Femur (tissue), 1 donor: Measurements from ENCODE around the gene CCNY.

Source experiments
- DNase-seq: peaks from one replicate; pipeline ENCODE4 v3.0.0-alpha.2; 2017

Gene CCNY

GRCh38 chr10:35433851-35434426 lies 97.6 kb downstream of the CCNY start:
- no peak for DNase-seq

- no peak for DNase-seq
Observed at GRCh38 chr10:35434533-35434932, 98.2 kb downstream of the CCNY start.

DNA sequence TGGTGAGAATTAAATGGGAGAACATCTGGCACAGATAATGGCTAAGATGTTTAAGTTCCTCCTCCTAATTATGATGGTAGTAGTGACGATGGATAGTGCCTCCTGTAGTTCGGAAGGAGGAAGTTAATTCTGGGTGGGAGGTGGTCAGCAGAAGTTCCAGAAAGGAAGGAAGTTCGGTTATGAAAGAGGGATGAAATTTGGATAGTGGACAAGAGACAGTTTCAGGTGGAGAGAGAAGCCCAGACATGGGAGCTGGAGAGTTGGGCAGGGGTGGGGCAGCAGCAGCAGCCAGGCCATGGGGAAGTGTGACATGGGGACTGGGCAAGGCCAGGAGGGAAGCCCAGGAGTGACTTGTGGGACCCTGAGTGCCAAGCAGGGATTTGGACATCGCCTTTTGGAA lies 99.5 kb downstream of the CCNY start:
- DNase-seq = no peak

DNA sequence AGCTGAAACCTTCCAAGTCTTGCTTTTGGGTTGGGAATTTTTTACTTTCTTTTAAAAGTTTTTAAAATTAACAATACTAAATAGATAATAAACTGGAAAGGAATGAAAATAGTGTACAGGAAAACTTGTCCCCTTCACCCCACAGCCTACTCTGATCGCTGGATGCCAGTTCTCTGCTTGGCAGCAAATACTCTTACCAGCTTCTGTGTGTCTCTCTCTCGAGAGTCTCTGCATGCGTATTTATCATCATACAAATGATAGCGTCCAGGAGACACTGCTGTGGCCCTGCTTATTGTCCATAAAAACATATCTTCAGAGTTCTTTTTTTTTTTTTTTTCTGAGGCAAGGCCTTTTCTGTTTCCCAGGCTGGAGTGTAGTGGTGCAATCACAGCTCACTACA lies 101.5 kb downstream of the CCNY start:
- no peak for DNase-seq

- DNase-seq = no peak
Observed at GRCh38 chr10:35438718-35439571, 102.6 kb downstream of the CCNY start.

GRCh38 chr10:35440016-35440415 lies 103.7 kb downstream of the CCNY start:
- DNase-seq = no peak

- no peak for DNase-seq
Observed at GRCh38 chr10:35442028-35442427, 105.7 kb downstream of the CCNY start.

DNA sequence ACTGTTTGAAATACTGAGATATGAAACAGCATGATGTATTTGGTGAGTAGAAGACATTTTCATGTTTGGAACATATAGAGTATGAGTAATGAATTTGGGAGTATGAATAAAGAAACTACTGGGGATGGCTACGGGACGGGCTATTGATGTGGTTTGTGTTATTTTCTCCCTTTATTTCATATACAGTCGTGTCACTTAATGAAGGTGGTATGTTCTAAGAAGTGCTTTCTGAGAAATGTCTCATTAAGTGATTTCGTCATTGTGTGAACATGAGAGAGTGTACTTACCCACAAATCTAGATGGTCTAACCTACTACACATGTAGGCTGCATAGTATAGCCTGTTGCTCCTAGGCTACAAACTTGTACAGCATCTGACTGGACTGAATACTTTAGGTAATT lies 106.3 kb downstream of the CCNY start:
- no peak for DNase-seq

- no peak for DNase-seq
Observed at GRCh38 chr10:35443858-35444257, 107.5 kb downstream of the CCNY start.

- no peak for DNase-seq
Observed at GRCh38 chr10:35445150-35445884, 109.0 kb downstream of the CCNY start.

DNA sequence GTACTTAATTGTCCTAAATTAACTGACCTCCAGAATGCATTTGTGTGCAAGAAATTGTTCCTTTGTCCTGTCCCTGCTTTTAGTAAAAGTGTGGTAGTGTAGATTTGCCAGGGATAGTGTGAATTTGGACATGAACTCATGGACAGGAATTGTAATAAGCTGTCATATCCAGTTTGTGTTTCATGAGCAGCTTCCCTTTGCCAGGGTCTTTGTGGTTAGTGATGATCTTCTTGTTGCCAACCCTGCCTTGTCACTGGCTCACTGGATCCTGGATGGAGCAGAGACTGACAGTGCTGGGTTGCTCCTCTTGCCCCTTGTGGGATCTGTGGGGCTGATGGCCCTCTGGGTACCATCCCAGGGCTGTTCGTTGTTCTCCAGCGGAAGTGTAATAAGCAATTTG lies 110.1 kb downstream of the CCNY start:
- DNase-seq = no peak

DNA sequence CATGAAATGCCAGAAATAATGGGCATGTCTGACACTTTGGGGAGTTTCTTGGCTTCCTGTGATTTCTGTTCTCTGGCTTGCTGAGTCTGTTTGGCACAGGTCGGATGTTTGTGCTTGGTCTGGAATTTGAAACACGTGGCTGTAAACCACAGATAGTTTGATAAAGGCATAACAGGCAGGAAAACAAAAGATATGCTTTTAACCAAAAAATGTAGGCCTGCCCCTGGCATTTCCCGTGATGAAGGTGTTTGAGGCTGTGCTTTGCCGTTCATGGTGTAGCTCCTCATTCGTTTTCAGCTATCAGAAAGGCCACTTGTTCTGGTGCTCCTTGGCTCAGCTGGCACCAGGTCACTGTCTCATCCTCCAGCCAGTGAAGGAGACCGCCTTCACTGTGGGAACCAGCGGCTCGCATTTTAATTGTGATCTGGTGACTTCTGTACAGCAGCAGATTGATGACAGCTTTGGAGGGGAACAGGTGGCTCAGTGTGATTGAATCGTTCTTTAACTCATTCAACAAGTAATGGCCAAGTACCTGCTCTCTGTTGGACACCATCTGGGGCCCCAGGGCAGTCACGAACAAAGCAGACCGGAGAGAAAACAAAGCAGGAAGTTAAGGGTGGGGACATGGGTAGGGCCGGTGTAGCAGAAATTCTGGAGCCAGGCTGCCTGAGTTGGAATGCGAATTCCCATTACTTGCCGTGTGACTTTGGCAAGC lies 111.5 kb downstream of the CCNY start:
- DNase-seq = no peak

- DNase-seq = no peak
Observed at GRCh38 chr10:35448687-35449662, 112.7 kb downstream of the CCNY start.

- DNase-seq = no peak
Observed at GRCh38 chr10:35449944-35450343, 113.6 kb downstream of the CCNY start.

DNA sequence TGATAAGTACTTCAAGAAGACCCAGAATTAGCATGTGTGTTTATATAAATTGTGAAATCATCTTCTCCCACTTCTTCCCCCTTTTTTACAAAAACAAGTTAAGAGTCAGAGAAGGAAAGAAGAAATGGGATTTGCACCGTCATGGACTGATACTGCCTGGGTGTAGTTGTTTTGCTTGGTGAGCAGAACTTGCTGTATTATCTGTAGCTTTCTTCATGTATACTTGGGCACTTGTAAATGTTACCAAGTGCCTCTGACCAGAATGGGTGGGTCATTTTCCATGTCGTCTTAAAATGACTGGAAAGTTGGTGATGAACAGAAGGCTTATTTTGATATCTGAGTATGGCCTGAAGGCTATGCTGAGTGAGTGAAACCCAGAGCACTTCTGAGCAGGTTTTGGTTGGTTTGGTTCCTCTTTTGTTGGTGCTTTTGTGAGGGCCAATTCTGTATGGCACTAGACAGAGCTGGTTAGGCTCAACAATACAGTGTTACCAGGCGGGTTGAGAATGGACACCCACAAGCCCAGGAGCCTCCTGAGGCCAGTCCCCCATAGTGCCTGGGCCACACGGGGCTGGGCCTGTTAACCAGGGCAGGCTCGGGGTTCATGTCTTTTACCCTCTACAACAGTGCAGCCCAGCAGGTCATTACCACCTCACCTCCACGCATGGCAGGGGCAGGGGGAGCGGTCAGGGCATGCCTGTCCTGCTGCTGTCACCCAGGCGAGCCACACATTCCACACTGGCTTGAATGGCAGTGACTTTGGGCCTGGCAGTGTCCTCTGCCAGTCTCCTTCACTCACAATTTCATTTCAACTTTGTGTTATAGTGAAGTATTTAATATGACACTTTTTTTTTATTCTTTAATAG lies 115.1 kb downstream of the CCNY start:
- DNase-seq = no peak

DNA sequence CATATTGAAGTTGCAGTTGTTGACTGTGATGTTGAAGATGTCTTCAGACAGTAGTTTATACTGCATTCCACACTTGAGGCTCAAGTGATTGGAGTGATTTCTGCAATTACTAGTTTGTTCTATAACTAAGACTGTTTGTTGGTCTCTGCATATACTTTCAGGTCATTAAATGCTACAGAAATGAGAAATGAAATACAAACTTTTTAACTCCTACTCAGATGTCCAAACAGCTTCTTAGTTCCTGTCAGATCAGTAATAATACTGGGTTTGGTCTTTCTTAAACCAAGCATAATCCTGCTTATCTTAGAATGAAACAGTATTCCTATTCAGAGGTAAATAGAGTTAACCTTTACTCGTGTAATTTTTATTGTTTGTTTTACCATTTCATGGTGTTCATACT lies 115.9 kb downstream of the CCNY start:
- no peak for DNase-seq

DNA sequence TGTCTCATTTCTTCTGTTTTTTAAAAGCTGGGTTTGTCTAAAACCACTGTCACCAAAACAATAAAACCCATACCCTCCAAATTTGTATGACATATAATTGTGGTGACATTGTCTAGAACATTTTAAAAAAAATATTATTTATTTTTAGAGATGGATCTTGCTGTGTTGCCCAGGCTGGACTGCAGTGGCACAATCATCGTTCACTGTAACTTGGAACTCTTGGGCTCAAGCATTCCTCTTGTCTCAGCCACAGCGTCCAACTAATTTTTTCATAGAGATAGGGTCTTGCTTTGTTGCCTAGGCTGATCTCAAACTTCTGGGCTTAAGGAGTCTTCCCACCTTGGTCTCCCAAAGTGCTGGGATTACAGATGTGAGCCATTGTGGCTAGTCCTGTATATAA lies 116.5 kb downstream of the CCNY start:
- DNase-seq = no peak

- no peak for DNase-seq
Observed at GRCh38 chr10:35453855-35454532, 117.7 kb downstream of the CCNY start.

DNA sequence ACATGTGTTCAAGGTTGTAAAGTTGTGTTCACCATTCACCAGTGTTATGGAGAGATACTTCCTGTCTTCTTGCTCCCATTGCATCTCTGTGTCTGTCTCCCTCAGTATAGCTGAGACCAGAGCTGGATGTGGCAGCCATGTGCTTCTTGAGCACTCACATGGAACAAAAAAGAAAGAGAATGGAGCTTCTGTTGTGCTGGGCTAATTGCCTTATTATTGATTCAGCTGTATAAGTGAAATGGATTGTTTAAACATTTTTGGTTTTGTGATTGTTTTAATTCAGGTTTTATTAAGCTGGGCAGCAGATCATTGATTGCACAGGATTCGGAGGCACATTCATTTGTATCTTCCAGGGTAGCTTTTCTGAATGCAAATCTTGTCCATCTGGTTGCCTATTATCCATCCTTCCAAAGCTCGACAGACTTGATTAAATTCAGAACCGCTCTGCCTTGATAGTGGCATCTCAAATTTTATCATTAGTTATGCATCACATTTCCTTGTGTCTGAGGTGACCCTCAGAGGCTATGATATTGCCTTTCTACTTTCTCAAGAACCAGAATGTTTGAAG lies 119.9 kb downstream of the CCNY start:
- DNase-seq = no peak

DNA sequence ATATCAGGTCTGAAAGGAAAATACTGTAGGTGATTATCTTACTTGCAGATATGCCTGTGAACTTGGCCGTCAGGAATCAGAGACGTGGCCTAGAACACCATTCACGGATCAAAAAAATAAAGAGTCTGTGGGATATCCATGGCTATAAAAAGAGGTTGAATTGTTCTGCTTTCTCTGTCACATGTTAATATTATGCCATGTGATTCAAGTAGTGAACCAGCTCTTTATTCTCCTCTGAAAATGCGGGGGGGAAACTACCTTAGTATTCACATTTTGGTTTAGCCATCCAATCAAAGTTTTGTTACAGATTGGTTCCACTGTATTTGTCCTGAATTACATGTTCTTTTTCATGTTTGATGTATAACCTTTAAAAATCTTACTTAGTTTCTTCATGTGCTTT lies 120.5 kb downstream of the CCNY start:
- DNase-seq = no peak
